Stimulated activated CD4-positive, alpha-beta T cell treated with anti-CD3 and anti-CD28 coated beads, Interleukin-2, amount 100 ng/mL, for 24 hours (primary cell): ENCODE measurements around the gene TMED5.
"Not testable (repeated sequence)": the region's sequence is repeated elsewhere in the genome, so short reads cannot be mapped to it uniquely, and the experiment has no call there.

Experiments
- DNase-seq, 2 donors: peaks; one replicate each; pipeline ENCODE4 v3.0.0-alpha.2; 2020

Gene TMED5

DNA sequence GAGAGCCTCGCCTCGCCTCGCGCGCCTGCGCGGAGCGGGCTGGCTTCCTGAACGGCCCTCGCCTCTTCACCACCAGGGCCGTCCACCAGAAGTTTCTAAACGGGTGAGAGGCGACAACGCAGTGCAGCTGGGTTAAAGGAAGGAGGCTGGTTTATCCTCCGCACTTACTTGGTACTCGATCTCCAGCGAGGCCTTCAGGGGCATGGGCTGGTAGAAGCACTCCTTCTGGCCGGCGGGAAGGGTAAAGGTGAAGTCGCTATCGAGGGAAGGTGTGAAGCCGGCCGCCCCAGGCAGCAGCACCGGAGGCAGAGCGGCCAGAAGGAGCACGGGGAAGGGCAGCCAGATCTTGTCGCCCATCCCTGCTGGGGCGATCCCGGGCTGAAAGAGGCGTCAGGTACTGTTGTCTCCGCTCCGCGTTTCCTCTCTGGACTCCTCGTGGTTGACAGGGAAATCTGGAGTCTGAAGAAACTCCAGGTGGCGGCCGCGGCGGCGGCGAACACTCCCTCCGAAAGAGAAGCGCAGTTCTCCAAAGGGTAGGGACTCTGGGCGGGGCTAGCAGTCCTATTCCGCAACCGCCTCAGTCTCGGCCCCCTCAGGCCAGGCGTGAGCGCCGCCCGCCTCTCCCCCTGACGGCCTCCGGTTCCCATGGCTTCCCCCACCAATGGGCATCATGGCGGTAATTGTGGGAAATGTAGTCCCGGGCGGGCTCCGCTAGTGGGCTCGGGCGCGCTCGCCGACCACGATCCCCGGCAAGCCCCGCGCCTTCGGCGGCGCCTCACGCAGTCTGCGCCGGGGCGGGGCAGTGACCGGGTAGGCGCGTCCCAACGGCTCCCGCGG, at the start of gene TMED5:
TMED5 (minus strand) TSS at position 528 of the 837 bp plus-strand sequence; CDS start at position 357, 171 bp downstream.
- peak; percentile 93 to 94 for DNase-seq

DNA sequence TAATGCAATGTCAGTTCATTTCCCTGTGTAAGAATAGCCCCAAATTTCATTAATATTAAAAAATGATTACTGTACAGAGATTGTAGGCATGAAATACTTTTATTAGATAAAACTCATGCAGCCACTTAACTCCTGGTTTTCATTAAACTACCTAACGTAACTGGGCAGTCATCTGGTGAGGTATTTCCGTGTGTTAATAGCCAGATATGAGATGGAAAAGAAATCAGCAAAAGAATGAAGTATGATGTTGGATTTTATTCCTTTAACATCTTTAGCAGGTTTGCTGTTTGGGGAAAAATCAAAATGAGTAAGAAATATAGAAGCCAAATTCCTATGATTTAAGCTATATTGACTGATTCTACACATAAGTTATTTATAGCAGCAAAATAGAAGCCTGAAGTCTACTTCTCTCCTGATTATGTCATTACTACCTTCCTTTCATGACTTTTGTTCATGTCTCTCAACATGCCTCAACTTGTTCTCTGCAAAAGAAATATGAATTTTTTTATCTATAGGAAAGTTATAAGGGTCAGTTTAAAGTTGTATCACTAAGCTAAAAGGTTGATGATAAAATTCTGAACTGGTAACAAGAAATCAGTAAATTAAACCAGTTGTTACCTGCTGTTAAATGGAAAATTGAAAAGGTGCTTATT, 42.9 kb upstream of the TMED5 start:
- no peak for DNase-seq

DNA sequence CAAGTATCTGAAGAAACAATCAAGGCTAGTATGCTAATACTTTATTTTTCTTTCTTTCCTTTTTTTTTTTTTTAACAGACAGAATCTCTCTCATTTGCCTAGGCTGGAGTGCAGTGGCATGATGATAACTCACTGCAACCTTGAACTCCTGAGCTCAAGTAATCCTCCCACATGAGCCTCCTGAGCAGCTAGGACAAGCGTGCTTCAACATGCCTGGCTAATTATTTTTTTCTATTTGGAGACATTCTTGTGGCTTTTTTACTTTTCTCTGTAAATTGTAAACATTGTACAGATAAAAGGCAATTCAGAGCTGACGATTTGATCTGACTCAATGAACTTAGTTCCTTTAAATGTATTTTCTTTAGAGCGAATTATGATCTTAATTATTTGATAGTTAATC, 41.7 kb upstream of the TMED5 start:
- DNase-seq, result no peak

DNA sequence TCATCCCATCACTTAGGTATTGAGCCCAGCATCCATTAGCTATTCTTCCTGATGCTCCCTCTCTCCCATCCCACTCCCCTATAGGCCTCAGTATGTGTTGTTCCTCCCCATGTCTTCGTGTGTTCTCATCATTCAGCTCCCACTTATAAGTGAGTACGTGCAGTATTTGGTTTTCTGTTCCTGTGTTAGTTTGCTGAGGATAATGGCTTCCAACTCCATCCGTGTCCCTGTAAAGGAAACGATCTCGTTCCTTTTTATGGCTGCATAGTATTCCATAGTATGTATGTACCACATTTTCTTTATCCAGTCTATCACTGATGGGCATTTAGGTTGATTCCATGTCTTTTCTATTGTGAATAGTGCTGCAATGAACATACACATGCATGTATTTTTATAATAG, 40.5 kb upstream of the TMED5 start:
- DNase-seq, result not testable (repeated sequence)

DNA sequence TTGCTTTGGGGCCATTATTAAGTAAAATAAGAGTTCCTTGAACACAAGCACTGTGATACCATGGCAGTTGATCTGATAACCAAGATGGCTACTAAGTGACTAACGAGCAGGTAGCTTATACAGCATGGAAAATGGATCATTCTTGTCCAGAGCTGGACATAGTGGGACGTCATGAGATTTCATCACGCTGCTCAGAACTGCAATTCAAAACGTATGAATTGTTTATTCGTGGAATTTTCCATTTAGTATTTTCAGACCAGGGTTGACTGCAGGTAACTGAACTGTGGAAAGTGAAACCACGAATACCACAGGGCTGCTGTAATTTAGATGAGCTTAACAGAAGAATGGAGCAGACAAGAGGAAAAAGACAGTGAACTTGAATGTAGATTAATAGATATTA, 39.2 kb upstream of the TMED5 start:
- DNase-seq, result peak in 1 of 2 donors; percentile 6

DNA sequence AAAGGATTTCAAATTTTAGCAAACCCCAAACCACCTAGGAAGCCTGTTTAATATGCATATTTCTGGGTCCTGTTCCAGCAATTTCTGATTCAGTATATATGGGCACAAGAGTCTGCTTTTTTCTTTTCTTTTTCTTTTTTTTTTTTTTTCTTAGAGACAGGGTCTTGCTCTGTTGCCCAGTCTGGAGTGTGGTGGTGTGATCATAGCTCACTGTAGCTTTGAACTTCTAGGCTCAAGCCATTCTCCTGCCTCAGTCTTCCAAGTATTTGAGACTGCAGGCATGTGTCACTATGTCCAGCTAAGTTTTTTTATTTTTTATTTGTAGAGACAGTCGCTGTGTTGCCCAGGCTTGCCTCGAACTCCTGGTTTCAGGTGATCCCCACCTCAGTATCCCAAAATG, 35.1 kb upstream of the TMED5 start:
- DNase-seq, result no peak

DNA sequence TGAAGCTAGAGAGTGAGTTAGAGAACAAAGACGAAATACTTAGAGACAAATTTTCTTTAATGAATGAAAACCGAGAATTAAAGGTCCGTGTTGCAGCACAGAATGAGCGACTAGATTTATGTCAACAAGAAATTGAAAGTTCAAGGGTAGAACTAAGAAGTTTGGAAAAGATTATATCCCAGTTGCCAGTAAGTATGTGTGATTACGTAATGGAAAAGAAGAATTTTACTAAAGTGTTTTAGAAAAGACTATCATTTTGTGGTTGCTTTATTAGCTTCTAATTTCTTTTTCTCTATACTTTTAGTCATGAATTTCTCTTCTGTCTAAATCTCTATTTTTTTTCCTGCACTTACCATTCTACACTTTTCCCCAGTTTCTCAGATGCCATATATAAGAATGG, 27.0 kb upstream of the TMED5 start:
- no peak for DNase-seq

DNA sequence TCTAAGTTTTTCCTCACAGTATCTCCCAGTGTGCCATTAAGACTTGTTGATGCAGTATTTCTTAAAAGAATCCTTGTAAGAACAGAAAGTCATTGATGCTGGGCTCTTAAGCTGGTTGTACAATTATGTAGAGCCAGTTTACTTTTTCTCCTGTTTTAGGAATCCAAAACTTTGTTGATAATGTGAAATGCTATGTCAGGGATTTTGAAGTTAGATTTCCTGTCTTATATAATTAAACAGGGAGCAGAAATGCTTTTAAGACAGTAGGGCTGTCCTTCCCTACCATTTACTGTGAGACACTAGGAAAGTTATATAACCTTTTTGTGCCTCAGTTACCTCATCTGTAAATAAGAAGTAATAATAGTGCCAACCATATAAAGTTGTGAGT, 26.3 kb upstream of the TMED5 start:
- DNase-seq, result no peak

DNA sequence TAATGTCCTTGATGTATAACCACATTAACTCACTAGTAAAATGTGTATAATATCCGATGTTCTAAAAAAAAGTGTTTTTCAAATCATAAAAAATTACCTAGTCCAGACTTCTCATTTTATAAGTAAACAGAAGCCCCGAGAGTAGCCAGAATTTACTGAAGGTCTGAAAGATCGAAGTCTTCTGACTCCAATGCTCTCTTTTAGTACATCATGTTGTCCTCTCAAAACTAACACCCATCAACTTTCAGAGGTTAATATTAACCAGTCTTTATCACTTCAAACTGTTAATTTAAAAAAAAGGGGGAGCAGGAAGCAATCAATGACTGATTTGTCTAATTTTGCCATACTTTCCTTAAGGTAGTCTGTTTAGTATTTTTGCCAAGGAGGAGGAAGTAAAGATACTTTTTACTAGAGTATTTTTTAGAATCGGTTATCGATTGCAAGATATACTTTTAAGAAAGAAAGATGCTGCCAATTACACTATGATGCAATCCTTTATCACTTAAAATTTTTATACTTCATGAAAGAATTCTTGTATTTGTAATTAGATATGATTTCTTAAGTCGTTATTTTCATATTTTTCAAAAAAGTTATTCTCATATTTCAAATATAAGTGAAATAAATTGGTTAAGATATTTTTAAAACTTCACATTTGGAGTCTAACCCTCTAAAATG, 25.8 kb upstream of the TMED5 start:
- DNase-seq, result no peak

DNA sequence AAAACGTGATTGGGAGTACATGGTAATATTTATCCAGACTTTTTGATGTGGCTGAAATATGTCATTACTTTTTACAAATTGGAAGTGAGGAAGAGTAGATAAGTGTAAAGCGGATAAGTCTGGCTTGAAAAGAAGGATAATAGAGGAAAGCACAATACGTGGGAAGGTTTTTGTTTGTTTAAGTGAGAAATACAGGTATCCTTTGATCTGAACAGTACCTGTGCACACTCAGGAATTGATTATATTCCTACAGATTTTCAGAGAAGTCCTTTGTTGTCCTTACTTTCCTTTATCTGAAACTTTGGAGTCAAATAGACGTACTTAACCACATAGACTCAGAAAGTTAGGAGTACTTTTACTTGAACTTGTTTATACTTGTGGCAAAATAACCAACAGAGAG, 20.5 kb upstream of the TMED5 start:
- DNase-seq, result no peak

DNA sequence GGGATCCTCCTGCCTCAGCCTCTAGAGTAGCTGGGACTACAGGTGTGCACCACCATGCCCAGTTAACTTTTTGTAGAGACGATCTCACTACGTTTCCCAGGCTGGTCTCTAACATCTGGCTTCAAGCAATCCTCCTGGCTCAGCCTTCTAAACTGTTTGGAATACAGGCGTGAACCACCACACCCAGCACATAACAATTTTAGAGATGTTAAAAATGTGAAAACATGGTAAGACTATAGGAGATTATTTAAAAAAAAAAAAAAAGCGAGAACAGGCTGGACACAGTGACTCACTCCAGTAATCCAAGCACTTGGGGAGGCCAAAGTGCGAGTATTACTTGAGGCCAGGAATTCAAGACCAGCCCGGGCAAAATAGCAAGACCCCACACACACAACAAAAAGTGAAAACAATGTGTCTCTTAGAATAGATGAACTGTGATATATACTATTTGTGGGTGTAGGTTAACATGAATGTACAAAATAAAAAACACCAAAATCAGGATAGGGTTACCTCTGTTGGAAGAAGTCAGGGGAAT, 19.9 kb upstream of the TMED5 start:
- DNase-seq, result no peak

DNA sequence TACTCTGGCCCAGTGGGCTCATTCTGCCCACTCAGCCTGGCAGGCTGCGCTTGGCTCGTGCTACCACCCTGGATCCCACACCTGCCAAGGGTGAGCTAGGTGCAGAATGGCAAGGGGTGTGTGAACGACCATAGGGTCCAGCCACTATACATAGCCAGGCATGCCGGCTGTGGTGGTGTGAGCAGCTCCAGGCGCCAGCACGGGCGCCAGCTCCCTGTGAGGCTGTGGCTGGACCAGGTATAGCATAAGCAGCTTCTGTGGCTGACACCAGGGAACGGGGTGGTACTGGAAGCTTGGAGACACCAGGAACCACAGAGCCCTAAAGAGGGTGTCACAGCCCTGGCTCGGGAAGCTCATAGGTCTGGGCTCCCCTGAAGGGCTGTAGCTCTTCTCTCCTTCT, 18.9 kb upstream of the TMED5 start:
- no peak for DNase-seq

DNA sequence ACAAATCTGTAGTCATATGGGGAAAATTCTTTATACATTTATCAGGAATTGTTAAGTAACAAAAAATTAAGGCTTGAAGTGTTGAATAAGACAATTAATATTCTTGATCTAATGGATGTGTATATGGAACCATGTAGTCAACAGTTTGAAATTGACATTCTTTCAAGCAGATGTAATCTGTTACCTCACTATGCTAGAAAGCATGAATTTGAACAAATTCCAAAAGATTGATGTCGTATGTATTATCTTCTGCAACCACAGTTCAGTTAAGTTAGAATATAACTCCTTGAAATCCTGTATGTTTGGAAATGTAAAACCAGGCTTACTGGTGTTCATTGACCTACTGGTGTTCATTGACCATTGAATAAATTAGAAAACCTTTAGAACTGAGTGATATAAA, 16.4 kb upstream of the TMED5 start:
- DNase-seq, result no peak

DNA sequence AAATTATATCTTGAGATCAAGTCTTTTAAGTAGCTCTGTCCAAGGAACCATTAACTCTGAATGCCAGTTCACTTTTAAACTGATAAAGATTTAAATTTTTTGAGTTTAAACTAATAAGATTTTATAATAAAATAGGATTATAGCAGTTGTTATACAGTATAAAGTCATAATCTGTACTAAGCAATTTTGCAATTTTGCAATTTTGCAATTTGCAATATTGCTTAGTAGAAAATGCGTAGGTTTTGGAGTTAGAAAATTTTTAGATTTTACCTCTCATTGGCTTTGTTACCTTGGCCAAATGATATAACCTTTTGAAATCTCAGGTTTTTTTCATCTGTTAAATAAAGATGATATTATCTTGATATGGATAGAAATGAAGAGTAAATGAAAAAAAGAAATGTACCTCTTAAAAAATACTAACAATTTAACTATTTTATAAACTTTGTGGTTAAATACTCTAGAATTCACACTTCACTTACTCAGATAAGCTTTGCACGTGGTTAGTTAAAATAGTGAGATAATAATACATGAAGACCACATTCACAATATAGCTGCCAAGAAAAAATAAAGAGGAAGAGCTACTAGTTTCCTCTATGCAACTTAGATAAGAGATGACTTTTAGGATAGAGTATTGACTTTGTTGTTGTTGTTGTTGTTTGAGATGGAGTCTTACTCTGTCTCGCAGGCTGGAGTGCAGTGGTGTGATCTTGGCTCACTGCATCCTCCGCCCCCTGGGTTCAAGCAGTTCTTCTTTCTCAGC, 14.2 kb upstream of the TMED5 start:
- no peak for DNase-seq

DNA sequence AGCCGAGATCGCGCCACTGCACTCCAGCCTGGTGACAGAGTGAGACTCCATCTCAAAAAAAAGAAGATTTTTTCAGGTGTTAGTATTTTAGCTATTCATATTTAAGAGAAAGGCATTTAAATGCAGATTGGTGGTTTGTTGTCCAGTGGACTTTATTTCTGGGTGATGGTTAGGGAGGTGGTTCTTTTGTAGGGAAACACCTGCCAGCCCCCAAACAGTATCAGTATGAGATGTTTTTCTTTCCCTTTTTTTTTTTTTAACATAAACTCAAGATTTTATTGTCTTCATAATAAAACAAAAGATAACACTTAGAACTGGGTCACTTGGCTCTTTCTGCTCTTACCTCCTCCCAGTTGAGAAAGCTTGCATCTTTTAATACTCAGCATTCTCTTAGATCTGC, 10.2 kb upstream of the TMED5 start:
- DNase-seq, result no peak

DNA sequence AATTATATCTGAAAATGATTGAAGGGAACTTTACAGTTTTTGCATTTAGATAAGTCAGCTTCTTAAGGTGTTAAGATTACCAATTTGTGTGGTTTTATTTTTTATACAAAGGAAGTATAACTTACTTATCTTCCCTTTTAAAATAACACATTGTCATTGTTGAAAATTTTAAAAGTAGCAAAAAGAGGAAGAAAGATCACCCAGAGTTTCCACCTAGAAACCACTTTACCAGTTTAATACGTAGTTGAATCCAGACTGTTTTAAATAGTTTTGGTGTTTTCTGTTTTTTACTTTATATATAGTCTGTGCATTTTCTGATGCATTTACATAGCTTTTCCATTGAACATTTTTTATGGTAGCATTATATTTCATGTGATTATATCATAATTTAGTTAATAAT, 6.5 kb upstream of the TMED5 start:
- no peak for DNase-seq

DNA sequence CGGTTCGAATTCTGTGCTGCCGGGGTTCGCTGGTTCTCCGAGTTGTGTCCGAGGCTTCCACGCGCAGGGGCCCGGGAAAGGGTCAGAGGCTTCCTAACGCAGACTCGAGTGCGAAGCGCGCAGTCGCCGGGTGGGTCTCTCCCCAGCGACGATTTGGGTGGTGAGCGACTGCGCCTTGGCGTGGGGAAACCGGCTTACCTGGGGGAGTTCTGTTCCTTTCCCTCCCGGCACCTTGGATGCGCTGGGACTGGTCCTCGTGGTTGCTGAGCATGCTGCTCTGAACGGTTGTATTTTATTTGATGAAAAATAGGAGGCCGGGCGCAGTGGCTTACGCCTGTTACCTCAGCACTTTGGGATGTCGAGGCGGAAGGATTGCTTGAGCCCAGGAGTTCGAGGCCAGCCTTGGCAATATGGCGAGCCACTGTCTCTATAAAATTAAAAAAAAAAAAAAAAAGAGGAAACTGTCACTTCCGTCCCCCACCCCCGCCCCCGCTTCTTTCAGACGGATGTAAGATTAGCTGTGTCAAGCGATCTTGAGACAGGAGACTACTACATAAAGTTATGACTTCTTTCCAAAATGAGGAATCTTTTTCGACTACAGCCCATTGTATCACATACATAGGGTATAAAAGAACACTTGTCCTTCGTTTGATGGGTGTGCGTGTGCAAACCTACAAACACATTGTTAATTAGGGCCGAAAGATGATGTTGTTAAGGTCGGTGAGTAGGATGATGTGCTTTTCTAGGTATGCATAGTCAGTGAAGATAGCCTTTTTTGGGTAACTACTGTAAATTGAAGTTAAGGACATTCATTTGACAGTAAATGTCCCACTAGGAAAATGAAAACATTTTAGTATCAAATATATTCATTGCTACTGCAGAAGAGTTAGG, 755 bp upstream of the TMED5 start, which contains the start of gene CCDC18:
CCDC18 (plus strand) TSS at position 2 of the 891 bp plus-strand sequence. CDS start 2,638 bp downstream, outside the sequence.
- DNase-seq, result peak; percentile 59 to 61

DNA sequence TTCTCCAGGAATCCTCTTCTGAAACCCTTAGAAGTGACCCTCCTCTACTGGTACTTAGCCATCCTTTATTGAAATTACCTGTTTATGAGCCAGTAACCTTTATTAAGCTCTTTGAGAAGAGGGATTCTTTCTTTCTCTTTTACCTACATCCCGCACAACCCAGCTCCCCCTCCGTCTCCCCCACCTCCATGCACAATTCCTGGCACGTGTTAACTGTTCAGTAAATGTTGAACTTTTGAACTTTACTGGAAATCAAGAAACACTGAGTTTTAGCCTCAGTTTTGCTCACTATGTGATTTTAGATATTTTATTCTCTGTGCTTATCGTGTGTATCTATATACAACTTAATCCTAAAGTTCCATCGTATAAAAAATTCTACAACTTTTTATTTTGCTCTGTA, 1.8 kb downstream of the TMED5 start:
- no peak for DNase-seq

DNA sequence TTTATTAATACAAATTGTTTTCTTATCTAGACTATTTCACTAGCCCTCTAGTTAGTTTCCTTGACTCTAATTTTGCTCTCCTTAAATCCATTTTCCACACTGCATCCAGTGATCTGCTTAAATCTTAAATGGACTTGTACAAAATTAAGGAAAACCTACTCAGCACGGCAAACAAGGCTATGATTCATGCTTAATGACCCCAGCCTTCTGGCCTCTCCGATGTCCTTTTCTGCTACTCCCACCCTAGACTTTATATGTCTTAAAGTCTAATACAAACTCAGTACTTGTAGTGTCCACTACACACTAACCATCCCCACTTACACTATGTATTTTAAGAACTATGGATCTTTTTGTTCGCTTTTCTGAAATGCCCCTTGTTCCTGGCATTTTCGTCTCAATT, 2.2 kb downstream of the TMED5 start:
- no peak for DNase-seq

DNA sequence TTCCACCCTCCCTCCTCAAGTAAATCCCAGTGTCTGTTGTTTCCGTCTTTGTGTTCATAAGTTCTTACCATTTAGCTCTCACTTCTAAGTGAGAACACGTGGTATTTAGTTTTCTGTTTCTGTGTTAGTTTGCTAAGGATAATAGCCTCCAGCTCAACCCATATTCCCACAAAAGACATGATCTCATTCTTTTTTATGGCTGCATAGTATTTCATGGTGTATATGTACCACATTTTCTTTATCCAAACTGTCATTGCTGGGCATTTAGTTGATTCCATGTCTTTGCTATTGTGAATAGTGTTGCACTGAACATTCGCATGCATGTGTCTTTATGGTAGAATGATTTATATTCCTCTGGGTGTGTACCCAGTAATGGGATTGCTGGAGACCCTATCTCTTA, 5.6 kb downstream of the TMED5 start:
- not testable (repeated sequence) for DNase-seq

DNA sequence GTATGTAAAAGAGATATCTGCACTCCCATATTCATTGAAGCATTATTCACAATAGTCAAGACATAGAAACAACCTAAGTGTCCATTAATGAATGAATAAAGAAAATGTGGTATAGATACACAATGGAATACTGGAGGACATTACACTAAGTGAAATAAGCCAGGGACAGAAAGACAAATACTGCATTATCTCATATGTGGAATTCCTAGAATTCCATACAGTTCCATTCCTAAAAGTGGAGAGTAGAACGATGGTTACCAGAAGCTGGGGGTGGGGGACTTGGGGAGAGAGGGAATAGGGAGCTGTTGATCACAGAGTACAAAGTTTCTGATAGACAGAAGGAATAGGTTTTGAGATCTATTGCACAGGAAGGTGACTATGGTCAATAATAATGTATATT, 7.4 kb downstream of the TMED5 start:
- DNase-seq, result no peak

DNA sequence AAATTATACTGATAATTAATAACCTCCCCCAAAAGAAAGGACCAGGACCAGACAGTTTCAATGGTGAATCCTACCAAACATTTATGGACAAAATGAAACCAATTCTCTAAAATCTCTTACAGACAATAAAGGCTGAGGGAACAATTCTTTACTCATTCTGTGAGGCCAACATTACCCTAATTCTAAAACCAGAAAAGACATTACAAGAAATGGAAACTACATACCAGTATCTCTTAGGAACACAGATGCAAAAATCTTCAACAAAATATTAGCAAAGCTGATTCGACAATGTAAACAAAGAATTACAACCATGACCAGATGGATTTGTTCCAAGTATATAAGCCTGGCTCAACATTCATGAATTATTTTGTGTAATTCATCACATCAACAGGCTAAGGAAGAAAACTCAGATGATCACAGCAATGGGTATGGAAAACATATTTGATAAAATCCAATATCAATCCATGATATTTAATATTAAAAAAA, 8.6 kb downstream of the TMED5 start:
- DNase-seq, result no peak
